SK-N-SH treated with all-trans-retinoic acid at 6 μM for 48 hours (cell line): ENCODE measurements around the gene POFUT1.
"Not testable (repeated sequence)": the region's sequence is repeated elsewhere in the genome, so short reads cannot be mapped to it uniquely, and the experiment has no call there.

Source experiments
- ATAC-seq: fragments of 200-7000 bp; cut with Tn5 transposase; 3 replicates; pipeline ENCODE4 v1.9.1; 2020; ENCODE audit warnings: mild to moderate bottlenecking, moderate library complexity
- CREB5 ChIP-seq: fragments of 250-450 bp; sonication (Bioruptor Pico); IDR thresholded peaks from 2 replicates; pipeline ENCODE4 v1.5.1; 2020; ENCODE audit warnings: low read depth, mild to moderate bottlenecking, moderate library complexity
- CSRNP3 ChIP-seq: fragments of 250-450 bp; sonication (Bioruptor Pico); IDR thresholded peaks from 2 replicates; pipeline ENCODE4 v1.5.1; 2021; ENCODE audit warnings: mild to moderate bottlenecking, moderate library complexity
- ESRRG ChIP-seq: fragments of 250-450 bp; sonication (Bioruptor Pico); IDR thresholded peaks from 2 replicates; pipeline ENCODE4 v1.6.1; 2021; ENCODE audit warnings: mild to moderate bottlenecking
- ISL1 ChIP-seq: fragments of 250-450 bp; sonication (Bioruptor Pico); IDR thresholded peaks from 2 replicates; pipeline ENCODE4 v2.1.2; 2022; ENCODE audit warnings: mild to moderate bottlenecking, moderate library complexity
- PATZ1 ChIP-seq: fragments of 250-450 bp; sonication (Bioruptor Pico); IDR thresholded peaks from 2 replicates; pipeline ENCODE4 v1.8.0; 2020; ENCODE audit warnings: mild to moderate bottlenecking, moderate library complexity, borderline replicate concordance
- POU6F1 ChIP-seq: fragments of 250-450 bp; sonication (Bioruptor Pico); IDR thresholded peaks from 2 replicates; pipeline ENCODE4 v1.8.0; 2021; ENCODE audit warnings: low read depth, mild to moderate bottlenecking, moderate library complexity, borderline replicate concordance
- PPARA ChIP-seq: fragments of 250-450 bp; sonication (Bioruptor Pico); IDR thresholded peaks from 2 replicates; pipeline ENCODE4 v1.5.0; 2020; ENCODE audit warnings: mild to moderate bottlenecking, borderline replicate concordance
- SNAI2 ChIP-seq: fragments of 250-450 bp; sonication (Bioruptor Pico); IDR thresholded peaks from 2 replicates; pipeline ENCODE4 v1.5.0; 2020; ENCODE audit warnings: mild to moderate bottlenecking, moderate library complexity
- TCF4 ChIP-seq: fragments of 250-450 bp; sonication (Bioruptor Pico); IDR thresholded peaks from 2 replicates; pipeline ENCODE4 v1.8.0; 2021; ENCODE audit warnings: mild to moderate bottlenecking, moderate library complexity, borderline replicate concordance
- TOX ChIP-seq: fragments of 250-450 bp; sonication (Bioruptor Pico); IDR thresholded peaks from 2 replicates; pipeline ENCODE4 v1.8.0; 2021; ENCODE audit warnings: mild to moderate bottlenecking, moderate library complexity, borderline replicate concordance
- TSHZ2 ChIP-seq: fragments of 250-450 bp; sonication (Bioruptor Pico); IDR thresholded peaks from 2 replicates; pipeline ENCODE4 v1.5.0; 2020; ENCODE audit warnings: mild to moderate bottlenecking, moderate library complexity
- ZC3H10 ChIP-seq: fragments of 250-450 bp; sonication (Bioruptor Pico); IDR thresholded peaks from 2 replicates; pipeline ENCODE4 v1.5.1; 2021; ENCODE audit warnings: mild to moderate bottlenecking, moderate library complexity
- ZNF565 ChIP-seq: fragments of 450-650 bp; formaldehyde crosslinking; conservative IDR thresholded peaks from 2 replicates; pipeline ENCODE4 v1.5.0; 2020; ENCODE audit warnings: low read depth, mild to moderate bottlenecking, moderate library complexity
- ZNF8 ChIP-seq: fragments of 450-650 bp; formaldehyde crosslinking; IDR thresholded peaks from 2 replicates; pipeline ENCODE4 v1.5.0; 2020; ENCODE audit warnings: mild to moderate bottlenecking, moderate library complexity

POFUT1 gene

GRCh38 chr20:32195581-32195980 lies 12.1 kb upstream of the POFUT1 start (continued):
- no peak for TF ChIP-seq CSRNP3 (CRISPR knock-in tag)
- no peak for TF ChIP-seq POU6F1 (CRISPR knock-in tag)
- no peak for TF ChIP-seq ZC3H10 (CRISPR knock-in tag)
- no peak for TF ChIP-seq TOX
- TF ChIP-seq ISL1 (CRISPR knock-in tag), result no peak
- TF ChIP-seq ZNF565 (CRISPR knock-in tag), result no peak
- TF ChIP-seq ESRRG (CRISPR knock-in tag), result no peak
- no peak for TF ChIP-seq SNAI2
- TF ChIP-seq, all 23 proteins: peak for 0

GRCh38 chr20:32196613-32197012 lies 11.1 kb upstream of the POFUT1 start:
- not testable (repeated sequence) for ATAC-seq

- not testable (repeated sequence) for ATAC-seq
Measured at GRCh38 chr20:32197136-32197535, 10.5 kb upstream of the POFUT1 start.

GRCh38 chr20:32199006-32199405 lies 8.7 kb upstream of the POFUT1 start:
- no peak for TF ChIP-seq ZNF8 (CRISPR knock-in tag)
- TF ChIP-seq PATZ1 (CRISPR knock-in tag), result no peak
- TF ChIP-seq TSHZ2 (CRISPR knock-in tag), result no peak
- TF ChIP-seq TCF4 (CRISPR knock-in tag), result no peak
- no peak for TF ChIP-seq CREB5 (CRISPR knock-in tag)
- no peak for TF ChIP-seq TOX
- TF ChIP-seq PPARA (CRISPR knock-in tag), result no peak
- no peak for TF ChIP-seq POU6F1 (CRISPR knock-in tag)
- ATAC-seq, result no peak

GRCh38 chr20:32201296-32201976 lies 6.2 kb upstream of the POFUT1 start:
- ATAC-seq, result no peak
- TF ChIP-seq ZNF565 (CRISPR knock-in tag), result no peak
- TF ChIP-seq, all 23 proteins: peak for 0
